ENCODE measurements around the gene PHLPP1.

DNA sequence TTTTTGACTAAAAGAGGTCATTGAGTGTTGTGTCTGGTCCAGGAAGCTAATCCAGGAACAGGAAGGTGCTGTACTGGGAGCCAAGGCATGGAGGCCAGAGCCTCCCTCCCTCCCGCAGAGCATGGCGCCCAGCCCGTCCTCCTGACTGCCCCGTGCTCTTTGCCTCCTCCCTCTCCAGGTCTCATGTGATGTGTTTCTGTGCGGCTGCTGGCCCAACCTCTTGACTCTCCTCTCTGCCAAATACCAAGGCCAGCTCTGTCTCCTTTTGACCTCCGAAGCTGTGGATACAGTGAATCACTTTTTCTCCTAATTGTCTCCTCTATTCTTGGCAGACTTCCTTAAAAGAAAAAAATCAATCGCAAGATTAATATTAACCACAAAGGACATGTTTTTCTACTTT lies 284.1 kb downstream of the PHLPP1 start:
- TF ChIP-seq, protein P1, sequence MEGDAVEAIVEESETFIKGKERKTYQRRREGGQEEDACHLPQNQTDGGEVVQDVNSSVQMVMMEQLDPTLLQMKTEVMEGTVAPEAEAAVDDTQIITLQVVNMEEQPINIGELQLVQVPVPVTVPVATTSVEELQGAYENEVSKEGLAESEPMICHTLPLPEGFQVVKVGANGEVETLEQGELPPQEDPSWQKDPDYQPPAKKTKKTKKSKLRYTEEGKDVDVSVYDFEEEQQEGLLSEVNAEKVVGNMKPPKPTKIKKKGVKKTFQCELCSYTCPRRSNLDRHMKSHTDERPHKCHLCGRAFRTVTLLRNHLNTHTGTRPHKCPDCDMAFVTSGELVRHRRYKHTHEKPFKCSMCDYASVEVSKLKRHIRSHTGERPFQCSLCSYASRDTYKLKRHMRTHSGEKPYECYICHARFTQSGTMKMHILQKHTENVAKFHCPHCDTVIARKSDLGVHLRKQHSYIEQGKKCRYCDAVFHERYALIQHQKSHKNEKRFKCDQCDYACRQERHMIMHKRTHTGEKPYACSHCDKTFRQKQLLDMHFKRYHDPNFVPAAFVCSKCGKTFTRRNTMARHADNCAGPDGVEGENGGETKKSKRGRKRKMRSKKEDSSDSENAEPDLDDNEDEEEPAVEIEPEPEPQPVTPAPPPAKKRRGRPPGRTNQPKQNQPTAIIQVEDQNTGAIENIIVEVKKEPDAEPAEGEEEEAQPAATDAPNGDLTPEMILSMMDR (conservative IDR thresholded peaks at IDR 0.05; ENCODE audit: low read depth in 2 of 2): no peak
- TF ChIP-seq EZH2 (IDR thresholded peaks at IDR 0.05; ENCODE audit: low read depth, unreplicated experiment): no peak
- TF ChIP-seq, protein P2, sequence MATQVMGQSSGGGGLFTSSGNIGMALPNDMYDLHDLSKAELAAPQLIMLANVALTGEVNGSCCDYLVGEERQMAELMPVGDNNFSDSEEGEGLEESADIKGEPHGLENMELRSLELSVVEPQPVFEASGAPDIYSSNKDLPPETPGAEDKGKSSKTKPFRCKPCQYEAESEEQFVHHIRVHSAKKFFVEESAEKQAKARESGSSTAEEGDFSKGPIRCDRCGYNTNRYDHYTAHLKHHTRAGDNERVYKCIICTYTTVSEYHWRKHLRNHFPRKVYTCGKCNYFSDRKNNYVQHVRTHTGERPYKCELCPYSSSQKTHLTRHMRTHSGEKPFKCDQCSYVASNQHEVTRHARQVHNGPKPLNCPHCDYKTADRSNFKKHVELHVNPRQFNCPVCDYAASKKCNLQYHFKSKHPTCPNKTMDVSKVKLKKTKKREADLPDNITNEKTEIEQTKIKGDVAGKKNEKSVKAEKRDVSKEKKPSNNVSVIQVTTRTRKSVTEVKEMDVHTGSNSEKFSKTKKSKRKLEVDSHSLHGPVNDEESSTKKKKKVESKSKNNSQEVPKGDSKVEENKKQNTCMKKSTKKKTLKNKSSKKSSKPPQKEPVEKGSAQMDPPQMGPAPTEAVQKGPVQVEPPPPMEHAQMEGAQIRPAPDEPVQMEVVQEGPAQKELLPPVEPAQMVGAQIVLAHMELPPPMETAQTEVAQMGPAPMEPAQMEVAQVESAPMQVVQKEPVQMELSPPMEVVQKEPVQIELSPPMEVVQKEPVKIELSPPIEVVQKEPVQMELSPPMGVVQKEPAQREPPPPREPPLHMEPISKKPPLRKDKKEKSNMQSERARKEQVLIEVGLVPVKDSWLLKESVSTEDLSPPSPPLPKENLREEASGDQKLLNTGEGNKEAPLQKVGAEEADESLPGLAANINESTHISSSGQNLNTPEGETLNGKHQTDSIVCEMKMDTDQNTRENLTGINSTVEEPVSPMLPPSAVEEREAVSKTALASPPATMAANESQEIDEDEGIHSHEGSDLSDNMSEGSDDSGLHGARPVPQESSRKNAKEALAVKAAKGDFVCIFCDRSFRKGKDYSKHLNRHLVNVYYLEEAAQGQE (IDR thresholded peaks at IDR 0.05; ENCODE audit: unreplicated experiment): no peak
- no peak for TF ChIP-seq POLR2AphosphoS5 (IDR thresholded peaks at IDR 0.05; ENCODE audit: low read depth)
- no peak for TF ChIP-seq STAT1 (IDR thresholded peaks at IDR 0.05; ENCODE audit: unreplicated experiment)
- TF ChIP-seq CREB1 (CRISPR knock-in tag; IDR thresholded peaks at IDR 0.05; ENCODE audit: low read depth): no peak
